Measurements from ENCODE around the gene SLC36A3.
A peak's percentile ranks its signal among the peaks of the same experiment; 100 is the strongest.
"Not testable (repeated sequence)": the region's sequence is repeated elsewhere in the genome, so short reads cannot be mapped to it uniquely, and the experiment has no call there.

The SLC36A3 gene

DNA sequence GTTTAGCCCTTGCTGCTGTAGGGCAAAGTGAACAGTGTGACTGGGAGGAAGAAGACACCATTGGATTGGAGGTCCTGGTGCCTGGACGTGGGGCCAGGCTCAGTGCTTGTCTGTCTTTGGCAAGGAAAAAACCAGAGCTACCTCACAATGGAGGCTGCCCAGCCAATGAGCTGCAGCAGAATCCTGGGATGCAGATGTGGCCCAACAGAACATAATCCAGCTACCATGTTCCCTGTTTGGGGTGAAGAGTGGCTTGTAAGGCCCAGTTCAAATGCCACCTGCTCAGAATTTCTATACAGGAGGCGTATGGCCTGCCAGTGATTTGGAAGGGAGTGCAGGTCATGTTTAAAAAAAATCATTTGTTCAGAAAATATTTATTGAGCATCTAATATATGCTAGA is at the start of gene SLC36A3:
SLC36A3 (minus strand) TSS at position 101 of the 400 bp plus-strand sequence. CDS start 412 bp downstream, outside the sequence.
- DNase-seq: no peak

DNA sequence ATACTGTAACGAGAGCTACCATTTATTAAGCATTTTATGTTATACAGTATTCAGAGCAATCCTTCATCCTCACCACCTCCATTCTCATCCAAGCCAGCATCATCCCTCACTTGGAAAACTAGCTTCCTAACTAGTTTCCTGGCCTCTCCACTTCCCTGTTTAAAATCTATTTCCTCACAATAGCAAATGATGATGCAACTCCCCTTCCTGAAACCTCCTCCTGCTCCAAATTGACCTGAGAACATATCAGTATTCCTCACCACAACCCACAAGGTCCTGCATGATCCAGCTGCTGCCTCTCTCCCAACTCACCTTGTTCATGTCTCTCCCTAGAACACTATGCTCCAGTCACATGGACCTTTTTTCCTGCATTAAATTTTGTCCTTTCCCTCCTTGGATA is 48.1 kb upstream of the SLC36A3 start:
- DNase-seq: no peak

DNA sequence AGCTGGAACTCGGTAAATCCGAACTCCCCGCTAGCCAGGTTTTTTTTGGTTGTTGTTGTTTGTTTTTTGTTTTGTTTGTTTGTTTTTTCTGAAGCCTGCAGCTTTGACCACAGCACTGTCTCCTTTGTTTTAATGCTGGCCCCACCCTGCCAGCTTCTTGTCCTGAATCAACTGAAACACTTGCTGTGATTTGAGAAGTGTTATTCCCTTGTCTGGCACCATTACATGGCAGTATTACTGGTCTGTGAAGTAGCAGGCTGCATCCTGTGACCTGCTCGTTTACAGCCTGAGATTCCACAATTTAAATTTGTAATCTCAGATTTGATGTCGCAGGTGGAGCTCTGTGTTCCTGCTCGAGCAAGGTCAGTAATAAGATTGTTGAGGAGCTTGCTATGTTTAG is 45.2 kb upstream of the SLC36A3 start:
- no peak for DNase-seq

DNA sequence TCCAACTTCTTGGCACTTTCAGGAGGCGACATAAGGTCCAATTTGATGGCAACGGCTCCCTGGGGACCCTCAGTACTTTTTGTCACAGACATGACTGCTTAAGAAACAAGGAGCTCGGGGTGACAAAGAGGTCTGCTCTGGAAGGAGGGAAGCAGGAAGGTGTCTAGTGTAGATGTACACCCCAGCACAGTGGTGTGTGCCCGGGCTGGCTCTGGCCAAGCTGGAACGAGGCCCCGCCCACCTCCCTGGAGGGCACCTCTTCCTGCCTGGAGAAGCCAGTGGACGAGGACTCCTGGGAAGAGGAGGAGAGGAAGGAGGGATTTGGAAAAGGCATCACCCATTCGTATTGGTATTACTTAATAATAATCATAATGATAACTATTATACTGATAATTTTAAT is 43.8 kb upstream of the SLC36A3 start, which contains the start of gene SLC36A2:
SLC36A2 (minus strand) TSS at position 191 of the 400 bp plus-strand sequence; CDS start at position 92, 99 bp downstream.
- DNase-seq: no peak

DNA sequence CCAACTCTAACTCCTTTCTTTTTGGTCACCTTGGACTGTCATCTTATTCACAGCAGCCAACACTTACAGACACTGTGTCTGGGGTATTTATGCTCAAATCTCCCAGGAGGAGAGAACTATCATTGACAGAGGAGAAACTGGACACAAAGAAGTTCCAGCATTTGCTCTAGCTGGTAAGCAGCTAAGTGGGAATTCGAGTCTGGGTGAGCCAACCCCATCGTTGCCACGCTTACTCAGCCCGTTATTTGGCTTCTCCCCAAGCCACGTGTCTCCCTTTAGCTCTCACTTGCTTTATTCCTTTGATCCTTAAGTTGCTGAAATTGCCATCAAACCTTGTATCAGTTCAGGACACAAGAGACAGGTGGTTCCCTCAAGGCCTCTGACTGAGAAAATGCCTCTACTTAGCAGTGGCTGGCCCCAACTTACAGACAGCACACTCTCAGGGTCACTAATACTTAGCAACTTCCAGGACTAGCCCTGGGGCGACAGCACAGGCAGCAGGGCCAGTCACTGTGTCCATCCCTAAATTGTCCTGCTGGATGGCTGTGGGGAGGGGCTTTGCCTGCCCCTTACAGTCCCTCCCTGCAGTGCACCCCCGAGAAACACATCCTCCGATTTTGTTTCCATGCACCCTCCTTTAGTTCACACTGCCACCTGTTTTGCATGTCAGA is 42.4 kb upstream of the SLC36A3 start:
- DNase-seq: no peak

DNA sequence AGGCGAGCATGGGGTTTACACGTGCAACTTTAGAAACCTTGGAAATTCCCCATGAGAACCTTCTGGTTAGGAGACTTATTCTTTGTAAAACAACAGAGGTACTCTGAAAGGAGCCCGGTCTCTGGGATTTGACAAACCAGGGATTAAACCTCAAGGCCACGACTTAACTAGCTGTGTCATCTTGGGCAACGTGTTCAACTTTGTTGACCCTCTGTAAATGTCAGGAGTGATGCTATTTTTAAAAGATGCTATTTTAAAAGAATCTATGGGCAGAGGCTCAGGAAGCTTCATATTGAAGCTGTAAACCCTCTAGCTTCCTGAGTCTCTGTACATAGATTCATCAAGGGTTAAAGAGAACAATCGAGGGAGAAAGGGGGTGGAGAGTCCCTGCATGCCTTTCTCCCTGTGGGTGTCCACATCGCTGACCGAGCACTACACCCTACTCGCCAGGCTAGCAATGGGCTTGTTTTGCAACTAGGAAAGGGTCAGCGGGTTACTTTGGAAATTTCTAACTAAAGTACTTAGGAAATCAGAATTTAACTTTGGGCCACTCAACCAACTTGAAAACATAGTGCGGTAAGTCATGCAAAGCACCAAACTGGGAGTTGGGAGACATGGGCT is 41.7 kb upstream of the SLC36A3 start:
- DNase-seq: no peak

DNA sequence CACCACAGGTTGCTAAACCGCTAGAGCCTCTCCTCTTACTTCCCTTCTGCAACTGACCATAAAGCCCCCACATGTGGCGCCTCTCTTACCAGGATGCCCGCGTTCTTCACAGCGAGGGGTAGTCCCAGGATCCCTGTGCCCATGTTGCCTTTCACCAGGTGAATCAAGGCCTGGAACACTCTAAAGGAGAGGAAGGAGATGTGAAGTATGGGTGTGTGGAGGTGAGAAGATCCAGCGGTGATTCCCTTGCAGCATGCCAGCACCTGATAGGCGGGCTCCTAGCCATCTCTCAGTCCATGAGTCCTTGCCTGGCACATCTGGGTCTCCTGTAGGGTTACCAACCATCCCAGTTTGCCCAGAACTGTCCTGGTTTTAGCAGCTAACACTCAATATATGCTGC is 40.5 kb upstream of the SLC36A3 start:
- no peak for DNase-seq

DNA sequence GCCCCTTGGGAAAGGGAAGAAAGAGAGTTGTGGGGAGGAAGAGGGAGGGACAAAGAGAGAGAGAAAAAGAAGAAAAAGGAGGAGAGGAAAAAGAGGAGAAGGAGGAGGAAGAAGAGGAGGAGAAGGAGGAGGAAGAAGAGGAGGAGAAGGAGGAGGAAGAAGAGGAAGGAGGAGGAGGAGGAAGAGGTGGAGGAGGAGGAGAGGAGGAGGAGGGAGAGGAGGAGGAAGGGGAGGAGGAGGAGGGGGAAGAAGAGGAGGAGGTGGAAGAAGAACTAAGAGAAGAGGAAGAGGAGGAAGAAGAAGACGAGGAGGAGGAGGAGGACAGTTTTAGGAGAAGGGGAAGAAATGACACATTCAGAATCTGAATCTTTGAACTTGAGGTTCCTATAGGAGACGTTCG is 36.4 kb upstream of the SLC36A3 start:
- no peak for DNase-seq

DNA sequence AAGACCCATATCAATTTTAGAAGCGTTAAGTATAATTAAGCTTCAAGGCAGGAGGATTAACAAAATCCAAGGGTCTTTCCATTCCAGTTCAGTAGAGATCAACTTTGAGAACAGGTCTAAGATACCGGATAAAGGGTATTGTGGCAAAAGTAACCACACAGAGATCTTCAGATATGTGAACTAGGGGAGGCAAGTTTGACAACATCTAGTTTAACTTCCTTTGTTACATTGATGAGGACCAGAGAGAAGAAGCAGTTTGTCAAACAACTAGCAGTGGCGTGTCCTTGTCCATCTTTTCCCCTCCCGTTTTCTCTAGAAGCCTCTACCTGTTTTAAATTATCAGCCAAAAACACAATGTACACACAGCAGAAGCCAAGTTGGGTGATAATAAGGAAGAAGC is 35.2 kb upstream of the SLC36A3 start:
- no peak for DNase-seq

DNA sequence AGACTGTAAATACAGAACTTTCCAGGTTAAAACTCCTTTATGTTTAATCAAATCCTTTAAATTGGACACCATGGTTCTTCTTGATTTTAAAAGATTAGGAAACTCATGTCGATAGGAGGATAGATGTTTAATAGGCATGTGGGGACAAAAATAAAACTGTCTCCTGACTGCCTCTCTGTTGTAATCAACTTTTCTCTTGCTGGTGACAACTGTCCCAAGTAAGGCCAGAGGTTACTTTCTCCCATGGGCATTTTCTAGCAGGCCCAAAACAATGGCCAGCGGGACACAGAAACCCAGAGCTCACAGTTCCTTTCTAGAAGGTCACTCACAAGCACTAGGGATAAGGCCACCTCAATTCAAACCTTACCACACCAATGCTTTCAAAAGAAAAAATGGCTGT is 29.3 kb upstream of the SLC36A3 start:
- no peak for DNase-seq

DNA sequence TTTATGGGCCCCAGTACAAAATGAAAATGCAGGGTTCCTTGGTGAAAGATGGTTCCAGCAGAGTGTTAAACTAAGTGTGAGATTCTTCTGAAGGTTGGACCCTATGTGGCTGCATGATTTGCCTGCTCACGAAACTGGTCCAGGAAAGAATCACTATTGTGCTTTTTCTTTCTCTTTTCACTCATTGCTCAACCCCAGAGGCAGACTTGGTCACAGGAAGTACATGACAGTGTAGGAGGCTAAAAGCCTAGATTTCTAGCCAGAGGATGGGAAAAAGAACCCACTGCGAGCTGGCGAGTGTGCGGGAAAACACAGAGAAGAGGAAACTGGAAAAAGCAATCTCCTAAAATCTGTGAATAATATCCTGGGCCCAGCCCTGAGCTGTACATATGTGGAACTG is 25.2 kb upstream of the SLC36A3 start:
- no peak for DNase-seq

DNA sequence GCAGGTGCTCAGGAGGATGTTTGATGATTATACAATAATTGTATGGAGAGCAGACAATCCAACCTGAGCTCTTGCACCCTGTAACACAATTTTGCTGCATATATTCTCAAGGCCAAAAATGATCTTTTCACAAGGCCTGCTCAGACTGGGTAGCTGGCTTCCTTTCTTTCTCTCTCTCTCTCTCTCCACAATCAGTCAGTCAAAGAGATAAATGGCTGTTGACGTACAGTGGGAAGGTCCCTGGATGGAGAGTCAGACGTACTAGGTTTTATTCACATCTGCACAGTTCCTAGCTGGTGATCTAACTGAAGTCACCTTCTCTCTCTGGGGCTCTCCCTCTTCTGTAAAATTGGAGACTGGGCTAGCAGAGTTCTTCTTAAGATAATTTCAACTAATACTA is 24.0 kb upstream of the SLC36A3 start:
- DNase-seq: no peak

DNA sequence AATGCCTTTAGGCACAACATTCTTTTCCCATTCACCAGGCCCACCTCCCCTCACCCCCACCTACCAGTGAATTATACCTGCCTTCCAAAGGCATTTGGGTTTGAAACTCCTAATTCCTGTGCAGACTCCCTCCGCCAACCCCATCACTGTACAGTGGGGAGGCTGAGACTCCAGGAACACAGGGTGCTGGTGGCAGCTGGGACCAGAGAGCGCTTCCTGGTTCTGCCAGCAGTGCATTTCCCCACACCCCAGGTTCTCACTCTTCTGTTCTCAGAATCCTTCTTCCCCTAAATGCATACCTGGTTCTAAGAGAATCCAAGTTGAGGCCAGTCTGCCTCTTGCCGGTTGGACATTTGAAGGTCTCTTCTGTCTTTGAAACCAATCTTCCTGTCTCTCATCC is 22.7 kb upstream of the SLC36A3 start:
- DNase-seq: no peak

DNA sequence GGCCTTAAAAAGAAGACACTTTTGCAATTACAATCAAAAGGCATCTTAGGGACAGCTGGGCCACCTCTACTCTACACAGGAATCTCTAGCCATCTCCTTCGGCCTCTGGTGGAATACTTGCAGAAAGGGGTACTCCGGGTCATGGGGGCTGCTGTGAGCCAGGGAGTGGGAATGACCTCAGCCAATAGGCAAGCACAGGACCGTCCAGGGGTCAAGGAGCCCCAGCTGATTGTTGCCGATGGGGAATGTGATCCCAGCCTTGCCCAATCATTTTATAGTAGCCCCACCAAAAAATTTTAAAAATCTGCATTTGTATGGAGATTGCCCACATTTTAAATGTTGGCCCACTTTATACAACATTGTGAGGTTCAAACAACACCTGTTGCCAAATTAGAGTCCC is 16.9 kb upstream of the SLC36A3 start:
- no peak for DNase-seq

DNA sequence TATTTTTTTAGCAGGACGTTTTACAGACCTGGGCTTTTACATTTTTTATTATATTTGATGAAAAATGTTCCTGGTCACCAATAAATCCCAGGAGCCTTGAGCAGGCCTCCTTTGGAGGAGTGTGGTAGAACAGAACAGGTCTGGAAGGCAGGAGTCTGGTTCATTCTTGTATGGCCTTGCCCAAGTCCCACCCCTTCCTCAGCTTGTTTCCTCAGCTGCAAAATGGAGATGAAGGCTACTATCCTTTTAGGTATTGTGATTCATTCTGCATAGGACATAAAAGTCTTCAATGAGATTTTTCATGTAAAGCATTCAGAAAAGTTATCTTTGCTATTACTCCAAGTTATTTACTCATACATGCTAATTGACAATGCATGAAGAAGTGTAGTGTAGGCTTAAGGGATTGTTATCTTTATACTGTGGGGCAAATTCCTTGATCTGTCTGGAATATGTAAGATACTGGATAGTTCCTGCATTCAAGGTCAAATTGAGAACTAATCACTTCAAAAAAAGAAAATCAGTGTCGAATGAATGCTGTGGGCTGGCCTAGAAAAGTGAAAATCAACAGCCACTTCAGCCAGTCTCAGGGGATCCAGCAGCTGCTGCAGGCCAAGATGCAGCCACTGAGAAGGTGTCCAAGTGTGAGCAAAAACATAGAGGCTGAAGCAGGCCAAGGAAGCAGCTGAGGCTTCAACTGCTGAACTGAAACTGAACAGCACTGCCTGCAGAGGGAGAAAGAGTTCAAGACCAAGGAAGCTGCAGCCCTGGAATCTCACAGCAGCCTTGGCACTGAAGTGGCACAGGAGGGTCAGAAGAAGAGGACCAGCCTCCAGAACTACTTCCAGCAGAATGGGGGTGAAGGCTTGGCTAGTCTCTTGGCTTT is 15.5 kb upstream of the SLC36A3 start:
- DNase-seq: peak; percentile 12

DNA sequence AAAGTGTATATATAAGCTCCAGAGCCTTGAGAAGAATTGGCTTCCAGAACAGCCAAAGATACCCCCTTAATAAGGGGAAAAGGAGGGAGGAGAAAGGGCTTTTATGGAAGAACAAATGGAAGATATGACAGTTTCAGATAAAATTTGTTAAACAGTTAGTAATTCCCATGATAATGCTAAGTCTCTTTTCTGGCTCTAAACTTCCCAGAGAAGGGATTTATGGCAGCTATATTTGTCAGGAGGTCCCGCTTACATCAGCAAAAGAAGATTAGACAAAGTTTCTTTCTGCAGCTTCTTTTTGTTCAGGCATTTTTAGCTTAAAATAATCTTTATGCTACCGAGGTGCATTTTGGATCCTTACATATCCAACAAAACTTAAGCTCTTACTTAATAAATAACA is 14.3 kb upstream of the SLC36A3 start:
- DNase-seq: no peak

DNA sequence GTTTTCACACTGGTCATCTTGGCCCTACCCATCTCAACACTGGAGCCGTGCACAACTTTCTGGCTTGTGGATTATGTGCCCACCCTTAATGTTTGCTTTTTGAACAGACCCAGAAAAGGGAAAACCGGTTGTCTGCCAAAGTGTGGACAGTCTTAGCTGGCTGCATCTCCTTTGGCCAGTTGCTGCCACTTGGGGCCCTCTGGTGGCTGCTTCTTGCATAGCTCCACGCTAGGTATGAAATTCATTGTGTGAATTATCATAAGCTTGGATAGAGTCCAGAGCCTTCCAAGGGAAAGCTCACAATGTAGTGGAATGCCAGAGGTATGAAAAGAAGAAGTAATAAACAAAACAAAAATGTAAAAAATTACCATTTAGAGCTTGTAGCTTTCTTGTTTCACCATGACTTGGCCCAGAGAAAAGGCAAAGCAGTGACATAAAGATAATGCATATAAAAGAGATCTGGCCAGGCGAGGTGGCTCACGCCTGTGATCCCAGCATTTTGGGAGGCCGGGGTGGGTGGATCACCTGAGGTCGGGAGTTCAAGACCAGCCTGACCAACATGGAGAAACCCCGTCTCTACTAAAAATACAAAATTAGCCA is 12.5 kb upstream of the SLC36A3 start:
- DNase-seq: peak; percentile 47

DNA sequence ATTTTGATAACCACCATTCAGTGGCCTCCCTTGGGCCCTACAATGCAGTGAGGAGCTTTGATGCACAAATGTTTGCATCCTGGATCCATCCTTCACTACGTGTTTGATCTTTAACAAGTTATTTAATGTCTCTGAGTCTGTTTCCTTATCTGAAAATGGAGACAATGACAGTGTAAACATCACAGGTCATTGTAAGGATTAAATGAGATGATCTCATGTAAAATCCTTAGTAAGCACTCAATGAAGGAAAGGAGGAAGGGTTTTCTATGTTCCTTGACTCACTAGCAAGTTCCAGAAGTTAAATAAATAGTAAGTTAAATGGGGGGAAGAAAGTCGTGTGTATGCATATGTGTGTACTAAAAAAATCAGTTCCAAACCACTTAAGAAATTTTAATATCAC is 9.8 kb upstream of the SLC36A3 start:
- no peak for DNase-seq

DNA sequence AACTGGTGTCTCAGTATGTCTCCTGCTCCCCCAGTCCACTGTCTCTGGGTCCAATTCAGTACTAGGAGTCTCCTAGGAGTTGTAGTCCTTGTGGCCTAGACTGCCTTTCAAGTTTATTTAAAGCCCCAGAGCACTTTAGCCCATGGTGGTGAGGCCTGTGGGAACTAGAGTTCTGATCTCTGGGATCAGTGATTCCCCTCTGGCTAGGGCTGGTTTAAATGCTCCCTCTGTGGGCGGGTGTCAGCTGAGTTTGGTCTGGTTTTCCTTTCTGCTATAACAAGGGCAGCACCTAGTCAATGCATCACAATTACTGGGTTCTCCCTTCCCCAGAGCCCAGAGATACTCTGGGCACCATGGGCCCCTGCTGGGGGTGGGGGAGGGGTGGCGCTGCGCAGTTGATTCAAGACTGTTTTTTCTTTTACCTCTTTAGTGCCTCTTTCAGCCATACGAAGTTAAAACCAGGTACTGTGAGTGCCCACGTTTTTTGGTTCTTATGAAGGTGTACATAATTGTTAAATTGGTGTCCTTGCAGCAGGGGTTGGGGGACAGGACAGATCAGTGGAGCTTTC is 9.3 kb upstream of the SLC36A3 start:
- no peak for DNase-seq

DNA sequence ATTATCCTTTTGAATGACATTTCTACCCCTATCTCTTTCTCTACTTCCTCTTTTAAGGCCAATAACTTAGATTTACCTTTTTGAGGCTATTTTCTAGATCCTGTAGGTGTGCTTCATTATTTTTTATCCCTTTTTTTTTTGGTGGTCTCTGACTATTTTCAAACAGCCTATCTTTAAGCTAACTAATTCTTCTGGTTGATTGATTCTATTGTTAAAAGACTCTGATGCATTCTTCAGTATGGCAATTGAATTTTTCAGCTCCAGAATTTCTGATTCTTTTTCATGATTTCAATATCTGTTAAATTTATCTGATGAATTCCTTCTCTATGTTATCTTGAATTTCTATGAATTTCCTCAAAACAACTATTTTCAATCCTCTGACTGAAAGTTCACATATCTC is 7.4 kb upstream of the SLC36A3 start:
- no peak for DNase-seq

DNA sequence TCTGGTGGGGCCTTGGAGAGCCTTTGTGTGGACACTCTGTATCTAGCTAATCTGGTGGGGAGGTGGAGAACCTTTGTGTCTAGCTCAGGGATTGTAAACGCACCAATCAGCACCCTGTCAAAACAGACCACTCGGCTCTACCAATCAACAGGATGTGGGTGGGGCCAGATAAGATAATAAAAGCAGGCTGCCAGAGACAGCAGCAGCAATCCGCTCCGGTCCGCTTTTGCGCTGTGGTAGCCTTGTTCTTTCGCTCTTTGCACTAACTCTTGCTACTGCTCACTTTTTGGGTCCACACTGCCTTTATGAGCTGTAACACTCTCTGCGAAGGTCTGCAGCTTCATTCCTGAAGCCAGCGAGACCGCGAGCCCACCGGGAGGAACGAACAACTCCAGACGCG is 6.3 kb upstream of the SLC36A3 start:
- DNase-seq: not testable (repeated sequence)

DNA sequence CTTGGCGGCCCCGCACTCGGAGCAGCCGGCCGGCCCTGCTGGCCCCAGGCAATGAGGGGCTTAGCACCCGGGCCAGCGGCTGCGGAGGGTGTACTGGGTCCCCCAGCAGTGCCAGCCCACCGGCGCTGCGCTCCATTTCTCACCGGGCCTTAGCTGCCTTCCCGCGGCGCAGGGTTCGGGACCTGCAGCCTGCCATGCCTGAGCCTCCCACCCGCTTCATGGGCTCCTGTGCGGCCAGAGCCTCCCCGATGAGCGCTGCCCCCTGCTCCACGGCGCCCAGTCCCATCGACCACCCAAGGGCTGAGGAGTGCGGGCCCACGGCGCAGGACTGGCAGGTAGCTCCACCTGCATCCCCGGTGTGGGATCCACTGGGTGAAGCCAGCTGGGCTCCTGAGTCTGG is 5.7 kb upstream of the SLC36A3 start:
- not testable (repeated sequence) for DNase-seq

Data from MV-4-11 (cell line).